Effector memory CD4-positive, alpha-beta T cell (primary cell): ENCODE measurements around the gene RNF212B.
A peak's percentile ranks its signal among the peaks of the same experiment; 100 is the strongest.

Source experiments
- DNase-seq, 3 donors: peaks; one replicate each; pipeline ENCODE4 v3.0.0-alpha.2; 2020
- H3K27ac ChIP-seq: 2 replicates; pipeline ENCODE4 v1.7.0; 2013; ENCODE audit warnings: mild to moderate bottlenecking, low read length, moderate library complexity; ENCODE audit not compliant: insufficient read depth, poor library complexity, severe bottlenecking
- H3K27me3 ChIP-seq: replicated peaks from 2 replicates; pipeline ENCODE4 v1.7.0; 2013; ENCODE audit warnings: mild to moderate bottlenecking, low read length; ENCODE audit not compliant: insufficient read depth, control insufficient read depth, poor library complexity, severe bottlenecking
- H3K36me3 ChIP-seq: 2 replicates; pipeline ENCODE4 v1.7.0; 2013; ENCODE audit warnings: mild to moderate bottlenecking, low read length, moderate library complexity; ENCODE audit not compliant: control insufficient read depth, insufficient read depth
- H3K4me1 ChIP-seq: 2 replicates; pipeline ENCODE4 v1.7.0; 2013; ENCODE audit warnings: low read length, mild to moderate bottlenecking; ENCODE audit not compliant: control insufficient read depth, insufficient read depth, poor library complexity, severe bottlenecking
- H3K4me3 ChIP-seq: 2 replicates; pipeline ENCODE4 v1.7.0; 2013; ENCODE audit warnings: low read length, low read depth, mild to moderate bottlenecking; ENCODE audit not compliant: insufficient read depth, poor library complexity, severe bottlenecking
- H3K9me3 ChIP-seq: 2 replicates; pipeline ENCODE4 v1.7.0; 2013; ENCODE audit warnings: mild to moderate bottlenecking, low read length, moderate library complexity; ENCODE audit not compliant: control insufficient read depth

The RNF212B gene

GRCh38 chr14:23286902-23287479 lies 49.3 kb downstream of the RNF212B start:
- Histone ChIP-seq H3K4me1 (peaks cover 6% of the 10 kb centered on the region), H3K36me3 (no peaks in the 10 kb centered on the region), H3K9me3 (no peaks in the 10 kb centered on the region), H3K27me3 (no peaks in the 10 kb centered on the region), H3K4me3 (peak overlapping the region; percentile 81), H3K27ac (peak overlapping the region; percentile 70)
- DNase-seq: no peak

- Histone ChIP-seq H3K9me3 (no peaks in the 10 kb centered on the region), H3K4me1 (peaks cover 10% of the 10 kb centered on the region), H3K27me3 (no peaks in the 10 kb centered on the region), H3K4me3 (no peak overlapping the region), H3K36me3 (no peaks in the 10 kb centered on the region), H3K27ac (no peak overlapping the region)
- peak; percentile 20 to 43 (median 27) for DNase-seq
Measured at GRCh38 chr14:23294734-23295561, 57.2 kb downstream of the RNF212B start.

GRCh38 chr14:23296012-23296777 lies 58.5 kb downstream of the RNF212B start:
- H3K4me3 ChIP-seq: no peak overlapping the region
- no peaks in the 10 kb centered on the region for H3K9me3 ChIP-seq
- no peaks in the 10 kb centered on the region for H3K27me3 ChIP-seq
- H3K4me1 ChIP-seq: peaks cover 19% of the 10 kb centered on the region
- H3K27ac ChIP-seq: no peak overlapping the region
- no peak for DNase-seq
- H3K36me3 ChIP-seq: no peaks in the 10 kb centered on the region

- Histone ChIP-seq H3K36me3 (no peaks in the 10 kb centered on the region), H3K4me3 (no peak overlapping the region), H3K9me3 (no peaks in the 10 kb centered on the region), H3K4me1 (peaks cover 21% of the 10 kb centered on the region), H3K27ac (no peak overlapping the region), H3K27me3 (no peaks in the 10 kb centered on the region)
- DNase-seq: no peak
Measured at GRCh38 chr14:23297096-23297495, 59.4 kb downstream of the RNF212B start.

GRCh38 chr14:23297611-23298277 lies 60.0 kb downstream of the RNF212B start:
- no peak for DNase-seq
- H3K27ac ChIP-seq: no peak overlapping the region
- H3K36me3 ChIP-seq: no peaks in the 10 kb centered on the region
- H3K4me3 ChIP-seq: no peak overlapping the region
- H3K4me1 ChIP-seq: peaks cover 21% of the 10 kb centered on the region
- no peaks in the 10 kb centered on the region for H3K9me3 ChIP-seq
- no peaks in the 10 kb centered on the region for H3K27me3 ChIP-seq

- H3K4me3 ChIP-seq: no peak overlapping the region
- peaks cover 20% of the 10 kb centered on the region for H3K4me1 ChIP-seq
- no peak for DNase-seq
- H3K27ac ChIP-seq: no peak overlapping the region
- no peaks in the 10 kb centered on the region for H3K36me3 ChIP-seq
- H3K9me3 ChIP-seq: no peaks in the 10 kb centered on the region
- H3K27me3 ChIP-seq: no peaks in the 10 kb centered on the region
Measured at GRCh38 chr14:23299211-23299957, 61.6 kb downstream of the RNF212B start.

- Histone ChIP-seq H3K27me3 (no peaks in the 10 kb centered on the region), H3K9me3 (no peaks in the 10 kb centered on the region), H3K4me3 (peak overlapping the region; percentile 67), H3K36me3 (no peaks in the 10 kb centered on the region), H3K27ac (peak overlapping the region; percentile 90), H3K4me1 (peaks cover 13% of the 10 kb centered on the region)
- DNase-seq: no peak
Measured at GRCh38 chr14:23299986-23300686, 62.4 kb downstream of the RNF212B start.

GRCh38 chr14:23300687-23301223 lies 63.0 kb downstream of the RNF212B start:
- Histone ChIP-seq H3K27me3 (no peaks in the 10 kb centered on the region), H3K9me3 (no peaks in the 10 kb centered on the region), H3K36me3 (no peaks in the 10 kb centered on the region), H3K27ac (peak overlapping the region; percentile 90), H3K4me1 (peaks cover 11% of the 10 kb centered on the region), H3K4me3 (peak overlapping the region; percentile 67)
- DNase-seq: no peak
